HFFc6 (cell line): Measurements from ENCODE around the gene MRPL51. TPM values are rescaled to one million over a fixed set of nuclear protein-coding genes. Genes with fewer than 3 reads are reported as not detected.

Experiments used
- DNase-seq: peaks from one replicate; pipeline ENCODE4 v3.0.0-alpha.2; 2018
- H3K27ac Mint-ChIP-seq: 2 replicates; pipeline ENCODE4 v1.8.0; 2020; ENCODE audit warnings: mild to moderate bottlenecking, mixed read lengths
- H3K27me3 Mint-ChIP-seq: 2 replicates; pipeline ENCODE4 v1.8.0; 2021; ENCODE audit warnings: mild to moderate bottlenecking, moderate library complexity, mixed read lengths; ENCODE audit not compliant: insufficient read depth
- H3K36me3 Mint-ChIP-seq: 2 replicates; pipeline ENCODE4 v1.8.0; 2021; ENCODE audit warnings: low read depth, mixed read lengths
- H3K4me1 Mint-ChIP-seq: 2 replicates; pipeline ENCODE4 v1.8.0; 2020; ENCODE audit warnings: low read depth, mixed read lengths
- H3K4me3 Mint-ChIP-seq: 2 replicates; pipeline ENCODE4 v1.8.0; 2020; ENCODE audit warnings: mild to moderate bottlenecking, moderate library complexity, mixed read lengths
- H3K9me3 Mint-ChIP-seq: 2 replicates; pipeline ENCODE4 v1.8.0; 2020; ENCODE audit warnings: mild to moderate bottlenecking, mixed read lengths
- total RNA-seq, 6 experiments: library from RNA; stranded (reverse); fragmentation: NEBNext Ultra II Directional; extraction: Animal tissue kit (Norgen Biotek cat#: 25700); gene quantifications; 2 replicates in 1 of 6; 3 replicates in 5 of 6; pipeline ENCODE4 v1.2.3, GENCODE V29; 2021
- TF ChIP-seq, protein P1 (sequence below): fragments of 200-600 bp; sonication (generic); IDR thresholded peaks from 2 replicates; pipeline ENCODE4 v1.5.0; 2021; ENCODE audit warnings: antibody characterized with exemption, mild to moderate bottlenecking

The MRPL51 gene
- total RNA-seq, 6 experiments from 2014 or later = 227 to 290 (median 257) TPM

DNA sequence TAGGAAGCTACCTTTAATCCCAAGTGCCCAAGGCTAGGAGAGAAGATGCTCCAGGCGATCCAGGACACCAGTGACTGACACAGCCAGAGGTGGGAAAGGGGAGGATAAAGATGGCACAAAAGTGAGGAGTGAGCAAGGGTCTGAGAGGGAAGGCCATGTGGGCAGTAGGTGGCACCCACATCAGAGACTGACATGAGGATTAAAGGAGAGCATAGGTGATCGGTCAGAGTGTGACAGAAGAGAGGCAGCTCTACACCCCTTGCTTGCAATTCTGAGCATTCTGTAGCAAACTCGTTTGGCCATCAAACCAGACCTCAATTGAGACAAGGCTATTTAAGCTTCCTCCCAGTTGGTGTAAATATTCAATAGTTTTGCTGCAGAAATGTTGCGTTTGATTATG lies 49.0 kb downstream of the MRPL51 start:
- Mint-ChIP-seq H3K4me1 (peaks cover 6% of the 10 kb centered on the region), H3K9me3 (no peaks in the 10 kb centered on the region), H3K27ac (no peak overlapping the region), H3K36me3 (peaks cover 22% of the 10 kb centered on the region), H3K27me3 (no peaks in the 10 kb centered on the region; the same call in 1 of the 2 replicates), H3K4me3 (no peak overlapping the region)
- TF ChIP-seq, protein P1, sequence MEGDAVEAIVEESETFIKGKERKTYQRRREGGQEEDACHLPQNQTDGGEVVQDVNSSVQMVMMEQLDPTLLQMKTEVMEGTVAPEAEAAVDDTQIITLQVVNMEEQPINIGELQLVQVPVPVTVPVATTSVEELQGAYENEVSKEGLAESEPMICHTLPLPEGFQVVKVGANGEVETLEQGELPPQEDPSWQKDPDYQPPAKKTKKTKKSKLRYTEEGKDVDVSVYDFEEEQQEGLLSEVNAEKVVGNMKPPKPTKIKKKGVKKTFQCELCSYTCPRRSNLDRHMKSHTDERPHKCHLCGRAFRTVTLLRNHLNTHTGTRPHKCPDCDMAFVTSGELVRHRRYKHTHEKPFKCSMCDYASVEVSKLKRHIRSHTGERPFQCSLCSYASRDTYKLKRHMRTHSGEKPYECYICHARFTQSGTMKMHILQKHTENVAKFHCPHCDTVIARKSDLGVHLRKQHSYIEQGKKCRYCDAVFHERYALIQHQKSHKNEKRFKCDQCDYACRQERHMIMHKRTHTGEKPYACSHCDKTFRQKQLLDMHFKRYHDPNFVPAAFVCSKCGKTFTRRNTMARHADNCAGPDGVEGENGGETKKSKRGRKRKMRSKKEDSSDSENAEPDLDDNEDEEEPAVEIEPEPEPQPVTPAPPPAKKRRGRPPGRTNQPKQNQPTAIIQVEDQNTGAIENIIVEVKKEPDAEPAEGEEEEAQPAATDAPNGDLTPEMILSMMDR = no peak
- no peak for DNase-seq

DNA sequence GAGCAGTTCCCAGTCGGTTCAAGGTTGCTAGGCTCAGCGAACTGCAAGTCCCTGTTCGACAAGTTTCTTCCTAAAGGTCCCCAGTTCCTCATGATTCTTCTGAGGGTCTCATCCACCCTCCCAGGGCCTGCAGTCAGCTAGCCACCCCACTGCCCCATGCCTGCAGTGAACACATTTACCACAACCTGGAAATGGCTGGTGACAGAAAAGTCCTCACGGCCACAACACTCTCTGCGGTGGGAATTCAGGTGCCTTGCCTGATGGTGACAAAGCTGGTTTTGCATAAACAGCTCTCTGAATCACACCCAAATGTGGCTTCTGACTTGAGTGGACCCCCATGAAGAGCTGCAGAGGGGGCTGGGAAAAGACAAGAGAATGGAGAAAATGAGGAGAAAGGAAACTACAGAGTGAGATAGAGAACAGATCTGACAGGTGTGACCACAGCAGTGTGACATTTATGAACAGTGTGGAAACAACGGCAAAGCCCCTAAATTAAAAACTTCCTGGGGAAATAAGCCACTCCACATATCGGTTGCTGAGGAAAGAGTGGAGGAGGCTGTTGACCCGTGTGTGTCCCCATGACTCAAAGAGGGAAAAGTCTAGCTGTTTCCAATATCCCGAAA lies 49.6 kb downstream of the MRPL51 start:
- TF ChIP-seq, protein P1 = no peak

DNA sequence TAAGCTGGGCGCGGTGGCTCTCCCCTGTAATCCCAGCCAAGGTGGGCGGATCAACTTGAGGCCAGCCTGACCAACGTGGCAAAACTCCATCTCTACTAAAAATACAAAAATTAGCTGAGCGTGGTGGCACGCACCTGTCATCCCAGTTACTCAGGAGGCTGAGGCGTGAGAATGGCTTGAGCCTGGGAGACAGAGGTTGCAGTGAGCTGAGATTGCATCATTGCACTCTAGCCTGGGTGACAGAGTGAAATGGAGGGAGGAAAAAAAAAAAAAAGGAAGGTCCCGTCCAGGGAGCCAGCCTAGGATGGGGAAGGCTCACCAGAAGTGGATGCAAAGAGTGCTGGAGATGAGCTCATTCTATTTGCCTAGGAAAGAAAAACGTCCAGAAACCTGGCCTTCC lies 50.2 kb downstream of the MRPL51 start:
- H3K4me3 Mint-ChIP-seq = no peak overlapping the region
- H3K4me1 Mint-ChIP-seq = peaks cover under 1% of the 10 kb centered on the region; the same call in 1 of the 2 replicates
- no peak overlapping the region for H3K27ac Mint-ChIP-seq
- H3K27me3 Mint-ChIP-seq = no peaks in the 10 kb centered on the region; the same call in 1 of the 2 replicates
- H3K36me3 Mint-ChIP-seq = peaks cover 18% of the 10 kb centered on the region
- no peaks in the 10 kb centered on the region for H3K9me3 Mint-ChIP-seq
- TF ChIP-seq, protein P1 = no peak
- DNase-seq = no peak

More for the DNA sequence above, 49.6 kb downstream of the MRPL51 start:
- peaks cover 6% of the 10 kb centered on the region for H3K4me1 Mint-ChIP-seq
- DNase-seq = no peak
- H3K9me3 Mint-ChIP-seq = no peaks in the 10 kb centered on the region
- peaks cover 22% of the 10 kb centered on the region for H3K36me3 Mint-ChIP-seq
- no peaks in the 10 kb centered on the region; the same call in 1 of the 2 replicates for H3K27me3 Mint-ChIP-seq
- H3K4me3 Mint-ChIP-seq = no peak overlapping the region
- H3K27ac Mint-ChIP-seq = no peak overlapping the region

Other genes with a start within 250 kb of the MRPL51 start
- gene PLEKHG6, start 182.6 kb downstream of the MRPL51 start, total RNA-seq = not detected
- gene TNFRSF1A, start 151.2 kb downstream of the MRPL51 start, total RNA-seq = 100 to 1,000 TPM; 105 to 122 (median 112) TPM
- under 1 TPM in 1 of 6 experiments, not detected in 5; 0.18 TPM for gene SCNN1A, start 117.7 kb downstream of the MRPL51 start, total RNA-seq
- 100 to 1,000 TPM in 3 of 6 experiments, 10 to 100 TPM in 3; 91.5 to 124 (median 106) TPM for gene LTBR, start 109.1 kb downstream of the MRPL51 start, total RNA-seq
- under 1 TPM in 2 of 6 experiments, not detected in 4; 0.19 to 0.28 TPM for gene CD27, start 48.3 kb downstream of the MRPL51 start, total RNA-seq
- gene TAPBPL, start 41.2 kb downstream of the MRPL51 start, total RNA-seq = 1 to 10 TPM; 4.3 to 8.2 (median 6.5) TPM
- 10 to 100 TPM in 5 of 6 experiments, 1 to 10 TPM in 1; 8.6 to 13.0 (median 10.8) TPM for gene VAMP1, start 22.6 kb downstream of the MRPL51 start, total RNA-seq
- gene NCAPD2, start 840 bp upstream of the MRPL51 start, total RNA-seq = 10 to 100 TPM; 42.2 to 75.9 (median 65.4) TPM
- gene GAPDH, start 41.3 kb upstream of the MRPL51 start, total RNA-seq = 1,000 to 10,000 TPM; 6,263 to 7,539 (median 6,900) TPM
- gene IFFO1, start 62.8 kb upstream of the MRPL51 start, total RNA-seq = 10 to 100 TPM; 25.9 to 35.6 (median 29.2) TPM
- 10 to 100 TPM; 39.5 to 60.5 (median 42.6) TPM for gene NOP2, start 75.0 kb upstream of the MRPL51 start, total RNA-seq
- 100 to 1,000 TPM; 167 to 193 (median 183) TPM for gene CHD4, start 114.1 kb upstream of the MRPL51 start, total RNA-seq
- gene LPAR5, start 142.7 kb upstream of the MRPL51 start, total RNA-seq = not detected
- gene ACRBP, start 154.2 kb upstream of the MRPL51 start, total RNA-seq = not detected
- 10 to 100 TPM; 19.7 to 26.8 (median 21.7) TPM for gene ING4, start 169.9 kb upstream of the MRPL51 start, total RNA-seq
- 10 to 100 TPM; 32.8 to 43.9 (median 41.1) TPM for gene ZNF384, start 196.1 kb upstream of the MRPL51 start, total RNA-seq
- 1 to 10 TPM; 2.6 to 4.6 (median 3.8) TPM for gene PIANP, start 207.6 kb upstream of the MRPL51 start, total RNA-seq
- gene COPS7A, start 230.8 kb upstream of the MRPL51 start, total RNA-seq = 100 to 1,000 TPM; 103 to 122 (median 108) TPM